PC-3 (cell line): ENCODE data around the gene ATP5F1E.

Experiments used
- EZH2 ChIP-seq: fragments of 300-600 bp; sonication (generic); IDR thresholded peaks from one replicate; pipeline ENCODE4 v1.6.1; 2017; ENCODE audit warnings: antibody characterized with exemption, mild to moderate bottlenecking, low read length; ENCODE audit not compliant: unreplicated experiment
- TF ChIP-seq, protein P1 (sequence below): fragments of 300-600 bp; sonication (generic); conservative IDR thresholded peaks from 2 replicates; pipeline ENCODE4 v1.5.1; 2017; ENCODE audit warnings: antibody characterized with exemption, low read depth, mild to moderate bottlenecking, low read length

DNA sequence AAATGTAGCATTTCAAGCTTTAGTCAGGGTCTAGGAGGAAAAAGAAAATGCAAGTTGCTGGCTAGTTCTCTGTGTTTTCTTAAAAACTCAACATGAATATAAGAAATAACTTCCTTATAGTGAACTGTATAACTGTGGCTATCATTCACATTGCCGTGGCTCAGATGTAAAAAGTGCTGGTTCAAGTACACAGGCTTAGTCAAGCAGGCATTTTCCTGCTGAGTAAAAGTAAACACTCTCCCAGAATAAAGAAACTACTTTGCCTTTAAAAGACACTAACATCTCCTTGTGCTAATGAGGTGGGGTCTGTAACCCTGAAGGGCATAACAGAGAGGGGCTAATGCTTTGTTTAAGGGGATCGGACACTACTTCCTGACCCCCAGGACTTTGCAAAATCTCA, 3.3 kb downstream of the ATP5F1E start:
- TF ChIP-seq, protein P1, sequence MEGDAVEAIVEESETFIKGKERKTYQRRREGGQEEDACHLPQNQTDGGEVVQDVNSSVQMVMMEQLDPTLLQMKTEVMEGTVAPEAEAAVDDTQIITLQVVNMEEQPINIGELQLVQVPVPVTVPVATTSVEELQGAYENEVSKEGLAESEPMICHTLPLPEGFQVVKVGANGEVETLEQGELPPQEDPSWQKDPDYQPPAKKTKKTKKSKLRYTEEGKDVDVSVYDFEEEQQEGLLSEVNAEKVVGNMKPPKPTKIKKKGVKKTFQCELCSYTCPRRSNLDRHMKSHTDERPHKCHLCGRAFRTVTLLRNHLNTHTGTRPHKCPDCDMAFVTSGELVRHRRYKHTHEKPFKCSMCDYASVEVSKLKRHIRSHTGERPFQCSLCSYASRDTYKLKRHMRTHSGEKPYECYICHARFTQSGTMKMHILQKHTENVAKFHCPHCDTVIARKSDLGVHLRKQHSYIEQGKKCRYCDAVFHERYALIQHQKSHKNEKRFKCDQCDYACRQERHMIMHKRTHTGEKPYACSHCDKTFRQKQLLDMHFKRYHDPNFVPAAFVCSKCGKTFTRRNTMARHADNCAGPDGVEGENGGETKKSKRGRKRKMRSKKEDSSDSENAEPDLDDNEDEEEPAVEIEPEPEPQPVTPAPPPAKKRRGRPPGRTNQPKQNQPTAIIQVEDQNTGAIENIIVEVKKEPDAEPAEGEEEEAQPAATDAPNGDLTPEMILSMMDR: no peak
- TF ChIP-seq EZH2: no peak
